NCI-H345 (cell line): ENCODE results near the gene AK5.

Experiments
- DNase-seq: peaks from one replicate; lab custom pipeline; 2025; lab: John Stamatoyannopoulos, UW

AK5 gene

GRCh38 chr1:77541162-77541545, 259.3 kb downstream of the AK5 start:
- no peak for DNase-seq

GRCh38 chr1:77542813-77543420, 261.1 kb downstream of the AK5 start:
- DNase-seq = no peak

- peak; percentile 48 for DNase-seq
These were observed 262.1 kb downstream of the AK5 start for GRCh38 chr1:77543822-77544448.

DNA sequence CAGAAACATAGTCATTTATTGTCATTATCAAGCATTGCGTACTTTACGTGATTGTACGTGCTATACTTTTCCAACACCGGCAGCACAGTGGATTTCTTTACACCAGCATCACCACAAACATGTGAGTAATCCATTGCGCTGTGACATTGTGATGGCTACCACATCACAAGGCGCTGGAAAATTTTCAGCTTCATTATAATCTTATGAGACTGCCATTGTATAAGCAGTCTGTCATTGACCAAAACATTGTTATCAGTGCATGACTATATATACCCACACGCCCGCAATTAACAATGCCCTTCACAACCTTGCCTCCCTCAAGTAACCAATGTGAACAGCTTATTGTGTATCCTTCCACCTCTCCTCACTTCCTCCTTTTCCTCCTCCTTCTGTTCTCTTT, 263.0 kb downstream of the AK5 start:
- no peak for DNase-seq

- no peak for DNase-seq
These were observed 264.2 kb downstream of the AK5 start for GRCh38 chr1:77545970-77546369.

GRCh38 chr1:77546890-77547289, 265.1 kb downstream of the AK5 start:
- DNase-seq = no peak

- no peak for DNase-seq
These were observed 266.5 kb downstream of the AK5 start for GRCh38 chr1:77548285-77548684.

DNA sequence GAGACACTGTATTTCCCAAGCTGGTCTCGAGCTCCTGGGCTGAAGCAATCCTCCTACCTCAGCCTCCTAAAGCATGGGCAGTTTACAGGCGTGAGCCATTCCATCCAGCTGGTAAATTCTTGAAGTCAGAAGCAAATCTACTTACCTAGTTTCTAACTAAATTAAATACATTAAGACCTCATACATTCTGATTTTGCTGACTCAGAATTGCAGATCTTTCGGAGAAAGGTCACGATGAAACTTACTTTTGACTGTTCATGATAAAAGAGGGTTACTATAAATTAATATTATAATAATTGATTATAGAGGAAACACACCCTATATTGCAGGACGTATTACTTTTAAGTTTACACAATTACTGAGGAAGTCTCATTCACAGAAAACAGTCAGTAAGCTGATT, 268.3 kb downstream of the AK5 start:
- DNase-seq = no peak

DNA sequence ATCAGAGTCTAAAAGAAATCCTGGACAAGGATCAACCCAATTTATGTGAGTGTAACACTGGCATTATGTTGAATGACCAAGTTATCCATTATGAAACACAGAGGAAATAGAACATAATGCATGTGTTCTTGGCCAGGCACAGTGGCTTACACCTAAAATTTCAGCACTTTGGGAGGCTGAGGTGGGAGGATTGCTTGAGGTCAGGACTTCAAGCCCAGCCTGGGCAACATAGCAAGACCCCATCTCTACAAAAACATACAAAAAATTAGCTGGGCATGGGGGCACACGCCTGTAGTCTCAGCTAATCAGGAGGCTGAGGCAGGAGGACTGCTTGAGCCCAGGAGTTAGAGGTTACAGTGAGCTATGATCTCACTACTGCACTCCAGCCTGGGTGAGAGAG, 270.8 kb downstream of the AK5 start:
- no peak for DNase-seq

- DNase-seq = no peak
These were observed 271.9 kb downstream of the AK5 start for GRCh38 chr1:77553568-77554291.

DNA sequence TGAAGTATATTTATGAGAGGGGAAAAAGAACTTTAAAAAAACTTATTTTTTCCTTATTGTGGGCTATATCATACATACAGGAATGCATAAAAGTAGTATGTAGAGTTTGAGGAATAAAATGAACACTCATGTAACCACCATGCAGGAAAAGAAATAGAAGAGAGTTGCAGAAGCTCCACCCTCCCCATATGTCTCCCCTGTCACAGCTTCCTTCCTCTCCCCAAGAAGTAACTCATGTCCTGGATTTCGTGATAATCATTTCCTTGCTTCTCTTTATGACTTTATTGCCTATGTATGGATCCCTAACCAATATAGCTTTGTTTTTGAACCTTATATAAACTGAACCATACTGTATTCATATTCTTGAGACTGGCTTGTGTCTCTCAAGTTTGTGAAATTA, 274.2 kb downstream of the AK5 start:
- no peak for DNase-seq

DNA sequence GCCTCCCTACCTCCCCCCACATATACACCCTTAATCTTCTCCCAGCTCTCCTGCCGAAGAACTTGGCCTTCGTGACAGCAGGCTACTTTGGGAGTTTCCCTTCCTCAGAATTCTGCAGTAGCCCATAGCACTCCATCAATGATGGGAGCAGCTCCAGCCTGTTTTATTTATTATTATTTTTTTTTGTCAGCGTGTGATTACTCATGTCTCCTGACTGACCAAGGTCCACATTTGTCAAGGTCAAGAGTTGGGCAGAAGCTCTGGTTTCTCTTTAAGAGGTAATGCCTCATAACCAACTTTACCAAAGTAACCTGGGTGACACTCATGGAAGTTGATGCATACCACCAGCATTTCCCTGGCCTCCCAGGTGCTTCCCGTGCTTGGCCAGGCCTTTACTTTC, 275.2 kb downstream of the AK5 start:
- no peak for DNase-seq

GRCh38 chr1:77558591-77559164, 276.9 kb downstream of the AK5 start:
- no peak for DNase-seq

- no peak for DNase-seq
These were observed 278.9 kb downstream of the AK5 start for GRCh38 chr1:77560741-77561140.

GRCh38 chr1:77562596-77563150, 280.9 kb downstream of the AK5 start:
- DNase-seq = no peak

GRCh38 chr1:77565321-77565720, 283.5 kb downstream of the AK5 start:
- no peak for DNase-seq

DNA sequence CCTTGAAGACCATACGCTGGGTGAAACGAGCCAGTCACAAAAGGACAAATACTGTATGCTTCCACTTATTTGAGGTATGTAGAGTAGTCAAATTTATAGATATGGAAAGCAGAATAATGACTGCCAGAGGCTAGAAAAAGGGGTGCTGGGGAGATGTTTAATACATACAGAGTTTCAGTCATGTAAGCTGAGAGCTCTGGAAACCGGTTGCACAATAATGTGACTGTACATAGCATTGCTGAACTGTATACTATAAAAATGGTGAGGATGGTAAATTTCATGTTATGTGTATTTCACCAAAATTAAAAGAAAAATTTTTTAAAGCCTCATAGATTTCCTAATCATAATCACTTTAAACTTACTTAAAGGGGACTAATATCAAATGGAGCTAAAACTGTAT, 289.8 kb downstream of the AK5 start:
- DNase-seq = no peak

DNA sequence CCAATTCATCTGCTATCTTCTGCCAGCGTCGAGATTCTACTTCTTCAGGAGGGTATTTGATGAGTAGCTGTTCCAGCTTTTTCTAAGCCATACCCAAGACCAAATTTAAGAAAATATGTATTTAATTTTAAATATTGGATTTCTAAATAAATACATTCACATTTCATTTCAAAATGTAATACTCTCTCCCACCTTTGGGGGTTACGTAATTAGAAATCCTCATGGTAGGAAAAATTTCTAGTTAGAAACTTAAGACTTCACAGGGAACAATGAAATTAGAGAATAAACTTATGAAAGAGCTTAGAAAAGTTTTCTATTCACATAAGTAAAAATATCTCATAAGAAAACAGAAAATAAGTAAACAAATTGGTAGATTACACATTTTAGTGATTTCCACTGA, 297.7 kb downstream of the AK5 start:
- no peak for DNase-seq

DNA sequence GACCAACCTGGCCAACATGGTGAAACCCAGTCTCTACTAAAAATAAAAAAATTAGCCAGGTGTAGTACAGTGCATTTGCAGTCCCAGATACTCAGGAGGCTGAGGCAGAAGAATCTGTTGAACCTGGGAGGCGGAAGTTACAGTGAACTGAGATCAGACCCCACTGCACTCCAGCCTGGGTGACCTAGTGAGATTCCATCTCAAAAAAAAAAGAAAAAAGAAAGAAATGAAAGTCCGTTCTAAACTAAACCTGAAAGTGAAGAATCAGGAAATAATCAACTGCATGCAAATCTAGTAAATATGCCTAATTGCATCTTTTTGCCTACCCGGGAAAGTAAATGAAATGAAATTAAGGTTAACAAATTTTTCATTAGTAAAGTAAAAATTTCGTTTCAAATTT, 301.1 kb downstream of the AK5 start:
- no peak for DNase-seq

DNA sequence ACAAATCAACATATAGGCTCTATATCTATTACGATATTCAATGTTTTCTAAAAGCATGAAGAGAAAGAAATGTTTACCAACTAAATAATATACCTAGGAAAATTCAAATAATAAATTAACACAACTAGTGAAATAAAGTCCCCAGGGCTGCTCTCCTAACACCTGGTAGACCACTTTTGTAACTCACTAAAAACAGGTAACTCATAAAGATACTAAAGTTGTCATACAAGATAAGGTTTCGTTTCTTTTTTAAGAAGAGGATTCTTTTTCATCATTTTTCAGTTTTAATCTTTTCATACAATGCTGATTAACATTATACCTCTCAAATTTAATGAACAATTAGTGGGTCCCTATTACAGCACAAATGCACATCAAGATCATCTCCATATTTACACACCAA, 301.7 kb downstream of the AK5 start:
- no peak for DNase-seq

DNA sequence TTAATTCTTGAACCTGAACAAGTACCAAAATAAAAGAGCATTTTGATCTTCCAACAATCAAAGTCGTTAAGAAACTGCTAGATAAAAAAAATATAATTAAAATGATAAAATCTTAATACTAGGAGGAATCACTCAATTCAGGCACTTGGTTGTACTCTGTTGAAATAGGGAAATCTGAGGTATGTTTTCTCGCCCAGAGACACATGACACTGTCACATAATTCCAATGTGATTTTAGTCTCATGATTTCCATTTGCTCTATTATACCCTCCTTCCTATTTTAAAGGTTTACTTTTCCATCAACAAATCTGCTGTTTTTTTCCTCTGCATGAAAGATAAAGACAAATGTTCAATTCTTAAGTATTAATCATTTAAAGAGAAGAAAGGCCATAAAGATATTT, 303.1 kb downstream of the AK5 start:
- DNase-seq = no peak

DNA sequence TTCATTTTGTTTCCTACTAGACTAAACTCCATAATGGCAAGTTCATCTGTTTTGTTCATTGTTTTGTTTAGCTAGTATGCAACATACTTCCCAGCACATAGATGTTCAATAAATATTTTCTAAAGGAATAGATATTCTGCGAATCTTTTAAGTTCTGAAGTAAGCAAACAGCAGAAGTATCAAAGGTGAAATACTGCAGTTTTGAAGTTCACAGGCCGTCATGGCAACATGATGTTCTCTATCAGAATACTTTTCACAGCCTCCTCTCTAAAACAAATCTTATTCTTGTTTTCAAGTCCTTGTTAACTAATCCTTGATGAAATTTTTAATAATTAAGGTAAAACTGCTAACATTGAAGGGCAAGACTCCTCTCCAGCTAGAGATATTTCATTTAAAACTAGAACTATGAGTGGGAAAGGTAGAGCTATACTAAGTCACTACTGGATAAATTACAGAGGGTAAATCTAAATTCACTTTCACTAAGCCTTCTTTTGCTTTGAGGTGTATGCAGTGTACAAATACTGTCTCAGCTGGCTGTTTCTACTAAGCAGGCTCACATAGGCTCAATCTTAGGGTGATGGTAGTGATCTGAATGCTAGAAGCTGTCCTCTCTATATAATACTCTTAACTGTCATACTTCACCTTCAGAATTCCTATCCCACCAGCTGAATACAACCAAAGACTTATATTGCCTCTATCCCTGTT, 303.9 kb downstream of the AK5 start:
- no peak for DNase-seq
